Measurements from ENCODE around the gene SLC25A5.

SLC25A5 gene

DNA sequence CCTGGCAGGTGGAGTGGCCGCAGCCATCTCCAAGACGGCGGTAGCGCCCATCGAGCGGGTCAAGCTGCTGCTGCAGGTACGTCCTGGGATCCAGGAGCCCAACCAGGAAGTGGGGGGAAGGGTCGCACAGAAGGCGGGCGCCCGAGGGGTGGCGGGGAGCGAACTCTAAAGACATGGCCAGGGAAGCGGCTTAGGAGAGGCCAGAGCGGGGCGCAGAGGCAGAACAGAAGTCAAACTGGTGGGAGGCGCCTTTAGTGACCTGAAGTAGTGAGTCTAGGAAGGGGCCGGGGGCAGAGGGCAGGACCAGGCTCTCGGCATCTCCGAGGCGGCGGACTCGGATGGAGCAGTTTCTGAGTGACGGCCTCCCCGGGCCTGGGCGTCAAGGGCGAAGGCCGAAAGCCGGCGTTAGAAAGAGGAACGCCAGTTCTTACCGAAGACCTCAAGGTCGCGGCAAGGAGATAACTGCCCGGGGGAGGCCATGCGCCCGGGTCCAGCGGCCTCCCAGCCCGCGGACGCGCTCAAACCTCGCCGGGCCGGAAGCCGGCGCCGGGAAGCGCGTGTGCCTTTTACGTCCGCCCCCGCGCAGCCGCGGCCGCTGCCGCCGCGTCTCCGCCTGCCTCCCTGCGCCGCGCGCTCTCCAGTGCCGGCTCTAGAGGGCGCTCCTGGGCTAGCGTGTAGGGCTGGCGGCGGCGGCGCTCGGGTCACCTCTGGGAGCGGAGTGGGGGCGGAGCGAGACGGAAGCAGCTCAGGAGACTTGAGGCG is 488 bp downstream of the SLC25A5 start:
- TF ChIP-seq FOXP2 (optimal IDR thresholded peaks at IDR 0.05; ENCODE audit: control extremely low read depth, extremely low read length, insufficient read depth) (no peak), POLR2AphosphoS5 (IDR thresholded peaks at IDR 0.05; ENCODE audit: borderline replicate concordance, low read depth, low read length) (no peak), EZH2 (IDR thresholded peaks at IDR 0.05) (no peak)
- peaks cover 21% of the 10 kb centered on the region for H3K36me3 ChIP-seq (ENCODE audit: insufficient read depth, low read length)
- no peak for DNase-seq (ENCODE audit: low read depth, low spot score)
- peak overlapping the region; percentile 88 for H3K4me3 ChIP-seq
- H3K9me3 ChIP-seq (ENCODE audit: low read depth, low read length), result no peaks in the 10 kb centered on the region
- H3K9ac ChIP-seq (ENCODE audit: insufficient read length), result peak overlapping the region; percentile 72
- H3K27ac ChIP-seq, result peak overlapping the region; percentile 48; the same call in 1 of the 2 replicates

DNA sequence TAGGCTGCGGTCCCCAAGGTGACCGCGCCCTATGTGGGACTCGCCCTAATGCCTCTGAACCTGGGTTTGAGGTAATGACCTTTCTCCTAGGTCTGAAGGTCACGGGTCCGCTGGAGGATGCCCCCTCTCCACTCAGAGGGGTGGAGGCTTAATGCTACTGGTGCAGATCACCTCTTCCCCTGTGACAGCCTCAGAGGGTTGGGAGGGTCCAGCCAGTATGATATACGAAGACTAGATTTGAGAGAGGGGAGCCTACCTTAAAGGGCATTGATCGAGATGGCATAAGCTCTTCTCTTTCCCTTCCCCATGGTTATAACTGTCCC is 1.0 kb downstream of the SLC25A5 start:
- DNase-seq (ENCODE audit: low read depth, low spot score), result no peak
- peak overlapping the region; percentile 57 for H3K9ac ChIP-seq (ENCODE audit: insufficient read length)
- H3K9me3 ChIP-seq (ENCODE audit: low read depth, low read length), result no peaks in the 10 kb centered on the region
- TF ChIP-seq POLR2AphosphoS5 (IDR thresholded peaks at IDR 0.05; ENCODE audit: borderline replicate concordance, low read depth, low read length) (no peak), EZH2 (IDR thresholded peaks at IDR 0.05) (no peak), FOXP2 (optimal IDR thresholded peaks at IDR 0.05; ENCODE audit: control extremely low read depth, extremely low read length, insufficient read depth) (no peak)
- H3K4me3 ChIP-seq, result peak overlapping the region; percentile 88
- peaks cover 21% of the 10 kb centered on the region for H3K36me3 ChIP-seq (ENCODE audit: insufficient read depth, low read length)
- H3K27ac ChIP-seq, result no peak overlapping the region

DNA sequence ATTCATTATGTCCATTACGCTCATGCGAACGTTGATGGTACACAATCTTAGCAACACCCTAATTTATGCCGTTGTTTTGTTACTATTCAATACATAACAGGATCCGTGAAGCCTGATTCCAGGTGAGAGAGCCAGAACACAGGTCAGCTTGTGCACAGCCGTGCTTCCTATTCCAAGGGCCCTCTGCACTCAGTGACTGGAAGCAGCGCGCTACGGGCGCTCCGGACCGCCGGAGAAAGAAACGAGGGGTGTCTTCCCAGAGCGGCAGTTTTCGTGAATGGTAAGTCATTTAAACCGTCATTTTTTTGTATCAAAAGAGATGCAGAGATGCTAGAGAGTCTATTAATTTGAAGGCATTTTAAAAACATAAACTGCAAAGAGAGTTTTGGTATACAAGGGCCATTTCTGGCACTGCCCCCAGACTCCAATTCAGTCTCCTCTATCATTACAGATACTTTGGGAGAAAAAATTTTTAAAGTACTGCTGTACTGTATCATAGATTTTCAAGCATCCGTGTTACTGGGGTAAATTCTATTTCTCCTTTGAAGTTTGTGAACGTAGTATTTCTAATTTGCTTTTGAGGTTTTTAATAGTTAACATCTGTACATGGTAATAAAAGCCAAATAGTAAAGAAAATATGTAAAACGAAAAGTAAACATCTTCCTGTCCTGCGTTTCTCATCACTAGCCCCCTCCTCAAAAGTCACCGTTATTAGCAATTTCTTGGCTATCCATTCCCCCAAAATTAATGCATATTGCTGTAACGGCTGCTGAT is 6.6 kb downstream of the SLC25A5 start:
- H3K36me3 ChIP-seq (ENCODE audit: insufficient read depth, low read length), result peaks cover 16% of the 10 kb centered on the region
- DNase-seq (ENCODE audit: low read depth, low spot score), result no peak
- no peak overlapping the region for H3K4me3 ChIP-seq
- H3K9me3 ChIP-seq (ENCODE audit: low read depth, low read length), result no peaks in the 10 kb centered on the region
- no peak for TF ChIP-seq EZH2 (IDR thresholded peaks at IDR 0.05)
- TF ChIP-seq FOXP2 (optimal IDR thresholded peaks at IDR 0.05; ENCODE audit: control extremely low read depth, extremely low read length, insufficient read depth), result no peak
- no peak for TF ChIP-seq POLR2AphosphoS5 (IDR thresholded peaks at IDR 0.05; ENCODE audit: borderline replicate concordance, low read depth, low read length)
- H3K9ac ChIP-seq (ENCODE audit: insufficient read length), result no peak overlapping the region
- H3K27ac ChIP-seq, result no peak overlapping the region

DNA sequence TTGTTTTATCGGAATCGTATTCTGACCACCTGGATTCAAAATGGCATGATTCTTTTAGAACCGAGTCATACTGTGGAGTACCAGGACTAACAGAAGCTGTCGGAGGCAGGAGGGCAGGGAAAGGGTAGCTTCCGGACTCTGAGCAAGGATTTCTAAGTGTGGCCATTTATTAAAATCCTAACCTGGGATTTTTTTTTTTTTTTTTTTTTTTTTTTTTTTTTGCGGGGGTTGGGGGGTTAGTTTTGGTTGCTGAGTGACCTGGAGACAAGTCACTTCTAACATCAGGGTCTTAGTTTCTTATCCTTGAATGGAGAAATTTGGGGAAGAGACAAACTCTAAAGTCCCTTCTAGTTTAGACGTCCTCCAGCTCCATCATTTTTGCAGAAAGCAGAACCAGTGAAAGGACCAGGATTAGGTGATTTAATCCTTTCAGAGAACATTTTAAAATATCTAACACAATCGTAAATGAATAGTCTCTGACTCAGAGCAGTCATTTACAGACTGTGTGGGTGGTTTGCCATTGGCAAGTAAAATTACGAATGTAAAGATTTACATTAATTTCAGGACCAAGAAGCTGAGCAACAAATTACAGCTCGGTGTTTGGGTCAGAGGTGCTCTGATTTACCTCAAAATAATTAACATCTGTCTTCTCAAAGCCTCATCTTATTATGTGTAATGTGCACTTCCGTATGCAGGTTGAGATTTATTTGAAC is 7.3 kb downstream of the SLC25A5 start:
- H3K9me3 ChIP-seq (ENCODE audit: low read depth, low read length), result no peaks in the 10 kb centered on the region

DNA sequence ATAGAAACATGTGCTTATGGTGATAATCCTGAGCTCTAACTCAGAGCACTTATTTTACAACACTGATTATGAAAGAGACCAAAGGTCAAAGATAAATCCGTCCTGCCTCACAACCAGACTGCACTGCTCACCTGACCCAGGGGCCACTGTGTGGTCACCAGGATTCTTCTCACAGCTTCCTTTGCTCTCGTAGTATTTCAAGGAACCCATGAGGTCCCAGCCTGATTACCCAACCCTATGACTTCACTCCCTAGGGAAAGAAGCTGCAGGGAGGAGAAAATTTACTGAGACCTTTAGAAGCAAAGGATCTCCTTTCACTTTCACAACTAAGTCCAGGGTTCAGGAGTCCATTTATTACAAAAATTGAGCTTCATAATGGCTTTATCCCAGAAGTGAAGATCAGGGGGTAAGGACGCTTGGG is 9.6 kb downstream of the SLC25A5 start:
- TF ChIP-seq EZH2 (IDR thresholded peaks at IDR 0.05) (no peak), POLR2AphosphoS5 (IDR thresholded peaks at IDR 0.05; ENCODE audit: borderline replicate concordance, low read depth, low read length) (no peak), FOXP2 (optimal IDR thresholded peaks at IDR 0.05; ENCODE audit: control extremely low read depth, extremely low read length, insufficient read depth) (no peak)
- H3K9ac ChIP-seq (ENCODE audit: insufficient read length), result no peak overlapping the region
- no peak overlapping the region for H3K27ac ChIP-seq
- no peak for DNase-seq (ENCODE audit: low read depth, low spot score)
- H3K36me3 ChIP-seq (ENCODE audit: insufficient read depth, low read length), result no peaks in the 10 kb centered on the region
- no peaks in the 10 kb centered on the region for H3K9me3 ChIP-seq (ENCODE audit: low read depth, low read length)
- H3K4me3 ChIP-seq, result no peak overlapping the region

More for the DNA sequence above, 7.3 kb downstream of the SLC25A5 start:
- H3K9ac ChIP-seq (ENCODE audit: insufficient read length), result no peak overlapping the region
- H3K4me3 ChIP-seq, result no peak overlapping the region
- peaks cover 8% of the 10 kb centered on the region for H3K36me3 ChIP-seq (ENCODE audit: insufficient read depth, low read length)
- no peak overlapping the region for H3K27ac ChIP-seq
- DNase-seq (ENCODE audit: low read depth, low spot score), result no peak
- TF ChIP-seq FOXP2 (optimal IDR thresholded peaks at IDR 0.05; ENCODE audit: control extremely low read depth, extremely low read length, insufficient read depth) (no peak), POLR2AphosphoS5 (IDR thresholded peaks at IDR 0.05; ENCODE audit: borderline replicate concordance, low read depth, low read length) (no peak), EZH2 (IDR thresholded peaks at IDR 0.05) (no peak)

DNA sequence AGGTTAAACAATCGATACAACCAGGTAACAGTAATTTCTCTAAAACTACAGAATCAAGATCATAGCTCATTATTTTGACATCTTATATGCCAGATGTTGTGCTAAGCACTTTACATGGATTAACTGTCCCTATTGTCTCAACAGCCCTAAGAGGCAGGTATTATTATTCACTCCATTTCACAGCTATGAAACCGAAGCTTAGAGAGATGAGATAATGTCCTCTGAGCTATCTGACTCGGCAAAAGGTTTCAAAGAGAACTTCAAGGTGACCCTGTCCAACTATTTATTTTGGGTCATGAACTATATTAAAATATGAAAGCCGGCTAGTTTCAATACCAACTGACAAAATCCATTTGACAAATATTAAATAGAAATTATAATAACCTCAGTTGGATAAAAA is 10.3 kb downstream of the SLC25A5 start:
- H3K4me3 ChIP-seq, result no peak overlapping the region
- no peaks in the 10 kb centered on the region for H3K36me3 ChIP-seq (ENCODE audit: insufficient read depth, low read length)
- DNase-seq (ENCODE audit: low read depth, low spot score), result no peak
- no peaks in the 10 kb centered on the region for H3K9me3 ChIP-seq (ENCODE audit: low read depth, low read length)
- H3K9ac ChIP-seq (ENCODE audit: insufficient read length), result no peak overlapping the region
- H3K27ac ChIP-seq, result no peak overlapping the region
- no peak for TF ChIP-seq EZH2 (IDR thresholded peaks at IDR 0.05)
- no peak for TF ChIP-seq POLR2AphosphoS5 (IDR thresholded peaks at IDR 0.05; ENCODE audit: borderline replicate concordance, low read depth, low read length)
- no peak for TF ChIP-seq FOXP2 (optimal IDR thresholded peaks at IDR 0.05; ENCODE audit: control extremely low read depth, extremely low read length, insufficient read depth)

DNA sequence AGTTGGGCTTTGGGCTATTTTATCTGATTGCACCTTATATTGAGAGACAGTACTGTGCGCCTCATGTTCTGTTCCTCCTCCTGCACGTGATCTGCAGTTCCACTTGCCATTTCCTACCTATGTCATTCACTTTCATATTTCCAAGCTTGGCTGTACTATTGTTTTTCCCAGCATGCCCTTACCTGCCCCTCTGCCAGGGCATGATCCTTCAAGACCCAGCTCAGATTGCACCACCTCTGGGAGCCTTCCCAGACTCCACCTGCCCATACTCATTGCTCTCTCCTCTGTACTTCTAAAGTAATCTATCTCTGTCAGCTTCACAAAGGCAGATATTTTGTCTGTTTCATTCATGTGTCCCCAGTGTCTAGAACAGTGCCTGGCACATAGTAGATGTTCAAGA is 11.6 kb downstream of the SLC25A5 start:
- Histone ChIP-seq H3K9ac (ENCODE audit: insufficient read length) (no peak overlapping the region), H3K9me3 (ENCODE audit: low read depth, low read length) (no peaks in the 10 kb centered on the region), H3K36me3 (ENCODE audit: insufficient read depth, low read length) (no peaks in the 10 kb centered on the region), H3K4me3 (no peak overlapping the region), H3K27ac (no peak overlapping the region)
- TF ChIP-seq EZH2 (IDR thresholded peaks at IDR 0.05) (no peak), FOXP2 (optimal IDR thresholded peaks at IDR 0.05; ENCODE audit: control extremely low read depth, extremely low read length, insufficient read depth) (no peak), POLR2AphosphoS5 (IDR thresholded peaks at IDR 0.05; ENCODE audit: borderline replicate concordance, low read depth, low read length) (no peak)
- DNase-seq (ENCODE audit: low read depth, low spot score), result no peak

DNA sequence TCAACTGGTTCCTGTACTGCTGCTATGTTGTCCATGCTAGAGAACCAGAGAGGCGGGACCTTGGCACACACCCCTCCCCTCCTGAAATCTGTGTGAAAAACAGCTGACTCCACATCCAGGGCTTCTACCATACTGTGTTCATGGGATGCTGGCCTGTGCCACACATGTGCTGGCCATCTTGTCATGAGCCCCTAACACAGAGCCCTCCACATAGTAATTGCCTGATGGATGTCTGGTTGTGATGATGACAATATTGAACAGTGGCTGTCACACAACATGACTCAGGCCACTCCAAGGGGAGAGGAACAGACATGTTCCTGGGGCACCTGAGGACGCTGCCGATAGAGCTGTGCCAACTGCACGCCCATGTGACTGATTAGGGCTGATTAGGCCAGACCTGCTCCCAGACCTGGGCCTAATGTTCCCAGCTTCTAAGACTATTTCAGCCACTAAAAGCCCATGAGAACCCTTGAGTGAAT is 13.1 kb downstream of the SLC25A5 start:
- H3K36me3 ChIP-seq (ENCODE audit: insufficient read depth, low read length), result no peaks in the 10 kb centered on the region
- TF ChIP-seq FOXP2 (optimal IDR thresholded peaks at IDR 0.05; ENCODE audit: control extremely low read depth, extremely low read length, insufficient read depth) (no peak), EZH2 (IDR thresholded peaks at IDR 0.05) (no peak), POLR2AphosphoS5 (IDR thresholded peaks at IDR 0.05; ENCODE audit: borderline replicate concordance, low read depth, low read length) (no peak)
- H3K4me3 ChIP-seq, result no peak overlapping the region
- DNase-seq (ENCODE audit: low read depth, low spot score), result no peak
- no peak overlapping the region for H3K27ac ChIP-seq
- H3K9ac ChIP-seq (ENCODE audit: insufficient read length), result no peak overlapping the region
- H3K9me3 ChIP-seq (ENCODE audit: low read depth, low read length), result no peaks in the 10 kb centered on the region

All from SK-N-MC (cell line).